GM19239 (cell line): ENCODE data around the gene ZDHHC4.
A peak's percentile ranks its signal among the peaks of the same experiment; 100 is the strongest.

Experiments used
- DNase-seq: peaks from one replicate; pipeline ENCODE4 v3.0.0; 2011; ENCODE audit warnings: low spot score; ENCODE audit not compliant: insufficient read length
- FAIRE-seq: peaks from 2 replicates; lab custom pipeline; 2011; peaks lifted over from hg19 to GRCh38; lab: Jason Lieb, UNC

The ZDHHC4 gene

DNA sequence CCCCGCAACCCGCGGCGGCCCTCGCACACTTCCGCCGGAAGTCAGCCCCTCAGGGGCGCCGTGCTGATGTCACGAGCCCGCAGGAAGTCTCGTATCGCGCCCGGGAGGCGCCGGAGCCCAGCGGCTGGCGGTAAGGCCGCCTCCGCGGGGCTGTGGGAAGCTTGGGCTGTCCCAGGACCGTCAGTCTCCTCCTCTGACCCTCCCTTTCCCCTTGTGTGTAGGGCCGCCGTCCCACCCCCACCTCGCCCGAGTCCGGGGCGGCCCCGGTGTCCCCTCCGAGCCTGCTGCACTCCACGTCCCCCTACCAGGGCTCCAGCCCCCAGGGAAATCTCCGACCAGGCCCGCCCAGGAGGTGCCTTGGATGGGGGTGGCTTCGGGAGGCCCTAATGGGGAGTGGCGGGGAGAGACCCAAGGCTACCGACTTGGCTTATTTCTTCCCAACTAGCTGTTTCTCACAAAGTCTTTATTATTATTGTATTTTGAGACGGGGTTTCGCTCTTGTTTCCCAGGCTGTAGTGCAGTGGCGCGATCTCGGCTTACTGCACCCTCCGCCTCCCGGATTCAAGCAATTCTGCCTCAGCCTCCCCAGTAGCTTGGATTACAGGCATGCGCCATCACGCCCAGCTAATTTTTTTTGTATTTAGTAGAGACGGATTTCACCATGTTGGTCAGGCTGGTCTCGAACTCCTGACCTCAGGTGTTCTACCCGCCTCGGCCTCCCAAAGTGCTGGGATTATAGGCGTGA, at the start of gene ZDHHC4:
Gene ZDHHC4 (plus strand): TSS at position 86 of the 745 bp plus-strand sequence. CDS start 3,108 bp downstream, outside the sequence.
- FAIRE-seq (peak; percentile 51), DNase-seq (peak; percentile 99)

- DNase-seq (no peak), FAIRE-seq (no peak)
These were observed 48.7 kb upstream of the ZDHHC4 start for GRCh38 chr7:6528401-6529130.

GRCh38 chr7:6529643-6530042, 47.6 kb upstream of the ZDHHC4 start:
- no peak for FAIRE-seq

DNA sequence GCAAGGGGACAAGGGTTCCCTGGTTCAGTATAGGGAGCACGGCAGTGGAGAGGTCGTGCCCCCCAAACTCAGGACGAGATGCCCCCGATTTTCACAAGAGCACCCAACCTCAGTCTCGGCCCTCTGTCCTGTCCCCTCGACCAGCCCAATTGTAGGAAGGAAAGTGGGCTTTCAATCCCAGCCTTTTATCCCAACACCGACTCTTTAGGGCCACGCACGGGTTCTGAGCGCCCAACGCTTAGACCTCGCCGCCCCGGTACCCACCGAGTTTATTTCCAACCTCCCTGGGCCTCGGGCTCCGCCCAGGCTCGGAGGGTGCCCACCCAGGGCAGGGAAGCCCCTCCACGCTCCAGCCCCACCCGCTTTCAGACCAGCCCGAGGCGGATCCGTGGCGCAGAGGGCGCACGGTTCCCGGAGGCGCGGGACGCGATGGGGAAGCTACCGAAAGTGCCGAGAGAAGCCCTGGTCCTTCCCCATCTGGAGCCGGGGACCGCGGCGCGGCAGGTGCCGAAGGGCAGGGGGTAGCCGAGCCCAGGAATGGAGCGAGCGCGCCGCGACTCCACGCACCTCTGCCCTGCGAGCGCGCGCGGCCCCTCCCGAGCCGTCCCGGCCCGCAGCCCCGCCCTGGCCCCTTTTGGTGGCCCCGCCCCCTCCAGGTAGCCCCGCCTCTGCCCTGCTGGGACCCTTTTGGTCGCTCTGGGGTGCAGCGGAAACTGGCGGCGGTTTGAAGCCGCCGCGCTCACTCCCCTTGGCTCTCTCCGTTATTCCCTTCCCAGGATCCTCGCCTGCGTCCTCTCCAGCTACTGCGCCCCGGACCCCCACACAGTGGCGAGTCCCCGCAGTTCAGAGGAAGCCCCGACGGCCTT, 46.4 kb upstream of the ZDHHC4 start:
- DNase-seq (no peak), FAIRE-seq (peak; percentile 59)

More at GRCh38 chr7:6529643-6530042, 47.6 kb upstream of the ZDHHC4 start:
- DNase-seq, result no peak

DNA sequence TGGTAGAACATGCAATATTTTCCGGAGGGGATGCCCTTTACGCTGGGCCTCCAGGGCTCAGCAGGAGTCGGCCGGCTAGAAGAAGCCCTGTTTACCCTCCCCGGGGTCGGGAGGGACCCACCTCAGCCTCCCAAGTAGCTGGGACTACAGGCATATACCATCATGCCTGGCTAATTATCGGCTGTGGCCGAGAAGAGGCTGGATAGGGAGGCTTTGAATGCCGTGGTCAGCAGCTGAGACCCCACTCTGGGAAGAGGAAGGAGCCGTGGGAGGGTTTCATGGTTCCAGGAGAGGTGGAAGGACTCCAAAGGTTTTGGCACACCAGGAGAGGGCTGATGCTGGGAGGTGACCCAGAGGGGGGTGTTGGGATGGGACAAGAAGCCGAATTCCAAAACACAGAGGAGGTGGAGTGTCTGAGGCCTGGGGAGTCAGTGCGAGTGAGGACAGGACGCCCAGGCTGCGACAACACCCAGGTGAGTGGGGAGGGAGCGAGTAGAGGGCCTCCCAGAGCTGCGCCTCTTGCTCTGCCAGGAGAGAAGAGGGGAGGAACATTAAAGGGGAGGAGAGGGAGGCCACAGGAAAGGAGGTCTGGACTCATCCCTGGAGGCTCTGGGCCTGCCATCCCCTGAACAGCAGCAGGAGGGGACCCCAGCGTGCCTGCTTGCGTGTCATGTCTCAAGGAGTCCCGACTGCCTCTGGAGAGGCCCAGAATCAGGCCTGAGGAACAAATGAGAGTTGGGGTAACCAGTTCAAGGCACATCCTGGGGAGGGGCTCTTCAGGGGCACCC, 45.6 kb upstream of the ZDHHC4 start:
- DNase-seq (no peak), FAIRE-seq (no peak)

DNA sequence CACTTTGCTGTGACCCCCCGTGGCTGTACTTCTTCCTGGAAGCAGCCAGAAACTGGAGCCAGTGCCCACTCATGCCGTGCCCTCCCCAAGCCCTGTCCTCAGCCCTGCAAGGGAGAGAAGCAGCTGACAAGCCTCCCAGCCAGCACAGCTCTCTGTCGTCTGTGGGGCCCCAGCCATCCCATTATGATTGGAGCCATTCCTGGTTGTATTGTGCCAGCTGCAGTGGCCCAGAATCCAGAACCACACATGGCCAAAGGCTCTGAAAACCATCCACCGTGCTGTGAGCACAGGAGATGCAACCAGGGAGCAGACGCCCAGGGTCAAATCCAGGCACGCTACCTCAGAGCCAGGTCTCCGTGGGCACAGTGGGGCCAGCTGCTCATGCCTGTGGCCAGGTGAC, 44.7 kb upstream of the ZDHHC4 start:
- FAIRE-seq (no peak), DNase-seq (no peak)

DNA sequence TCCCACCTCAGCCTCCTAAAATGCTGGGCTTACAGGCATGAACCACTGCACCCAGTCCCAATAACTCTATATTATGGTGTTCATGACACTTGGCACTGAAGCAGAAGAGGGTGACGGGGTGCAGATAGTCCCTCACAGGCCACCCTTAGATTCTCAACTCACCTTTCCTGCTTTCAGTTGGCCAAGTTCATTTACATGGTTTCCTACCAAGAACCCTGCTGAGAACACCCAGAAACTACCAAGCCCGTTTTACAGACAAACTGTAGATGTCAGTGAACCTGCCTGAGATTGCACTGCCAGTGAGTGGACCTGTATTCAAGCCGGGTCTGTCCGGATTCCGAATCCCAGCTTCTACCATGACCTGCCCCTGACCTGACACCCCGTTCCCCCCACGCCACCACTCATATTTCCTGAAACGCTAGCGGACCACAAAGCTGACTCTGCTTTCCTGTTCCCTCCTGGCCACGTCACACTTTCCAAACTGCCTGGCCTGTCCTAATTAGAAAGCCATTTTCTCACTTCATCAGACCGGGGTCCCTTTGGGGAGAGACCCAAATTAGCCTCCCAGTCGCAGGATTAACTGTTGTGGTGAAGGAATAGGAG, 43.3 kb upstream of the ZDHHC4 start:
- DNase-seq (no peak), FAIRE-seq (peak; percentile 83)

- DNase-seq (no peak), FAIRE-seq (no peak)
These were observed 40.7 kb upstream of the ZDHHC4 start for GRCh38 chr7:6536262-6537260.

GRCh38 chr7:6542368-6542767, 34.9 kb upstream of the ZDHHC4 start:
- DNase-seq (no peak), FAIRE-seq (no peak)

GRCh38 chr7:6545398-6546126, 31.7 kb upstream of the ZDHHC4 start:
- peak; percentile 44 for DNase-seq
- FAIRE-seq, result no peak

DNA sequence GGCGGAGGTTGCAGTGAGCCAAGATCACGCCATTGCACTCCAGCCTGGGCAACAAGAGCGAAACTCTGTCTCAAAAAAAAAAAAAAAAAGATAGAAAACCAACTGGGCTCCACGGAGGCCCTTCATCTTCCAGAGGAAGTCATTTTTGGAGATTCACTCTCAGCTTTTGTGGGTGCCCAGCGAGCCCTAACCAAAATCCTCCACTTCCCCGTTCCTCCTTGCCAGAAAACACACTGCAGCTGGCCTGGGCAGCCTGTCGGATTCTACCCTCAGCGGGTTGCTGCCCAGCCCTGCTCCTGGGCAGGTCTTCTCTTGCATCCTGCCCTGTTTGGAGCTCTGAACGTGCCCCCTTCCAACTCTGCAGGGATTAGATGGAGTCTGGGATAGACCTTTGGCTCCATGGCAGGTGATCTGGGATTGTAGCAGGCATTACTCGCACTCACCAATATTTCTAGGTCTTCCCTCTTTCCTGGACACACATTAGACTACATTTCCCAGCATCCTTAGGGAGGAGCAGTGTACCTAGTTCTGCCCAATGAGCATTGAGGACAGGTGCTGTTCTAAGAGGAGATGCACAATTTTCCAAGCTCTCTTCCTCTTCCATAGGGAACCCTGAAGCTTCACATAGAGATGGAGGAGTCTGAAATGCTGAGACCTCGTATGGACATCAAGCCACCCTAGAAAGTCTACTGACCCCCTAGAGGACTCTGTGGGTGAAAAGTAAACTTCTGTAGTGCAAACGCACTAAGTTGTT, 30.6 kb upstream of the ZDHHC4 start:
- DNase-seq (no peak), FAIRE-seq (no peak)

GRCh38 chr7:6547400-6547799, 29.9 kb upstream of the ZDHHC4 start:
- DNase-seq, result no peak

GRCh38 chr7:6551016-6551511, 26.2 kb upstream of the ZDHHC4 start, which contains the start of gene GRID2IP:
Gene GRID2IP, minus strand, starts transcription at chr7:6551461. Its CDS starts 25 bp downstream, at chr7:6551436.
- no peak for DNase-seq
- FAIRE-seq, result no peak

More at GRCh38 chr7:6547400-6547799, 29.9 kb upstream of the ZDHHC4 start:
- no peak for FAIRE-seq

GRCh38 chr7:6553448-6554044, 23.7 kb upstream of the ZDHHC4 start:
- DNase-seq, result no peak
- FAIRE-seq, result no peak

- FAIRE-seq, result no peak
- no peak for DNase-seq
These were observed 22.4 kb upstream of the ZDHHC4 start for GRCh38 chr7:6554848-6555247.

- FAIRE-seq (no peak), DNase-seq (no peak)
These were observed 21.1 kb upstream of the ZDHHC4 start for GRCh38 chr7:6556196-6556595.
